Karpas-422 (cell line): ENCODE measurements around the gene CCDC78. TPM values are rescaled to one million over a fixed set of nuclear protein-coding genes. Genes with fewer than 3 reads are reported as not detected.

Source experiments
- DNase-seq: peaks from one replicate; pipeline ENCODE4 v3.0.0-alpha.2; 2015
- H2AFZ ChIP-seq: fragments of 200-600 bp; sonication (generic); 2 replicates; pipeline ENCODE4 v1.6.1; 2014; ENCODE audit warnings: antibody characterized with exemption, low read length, mixed read lengths
- H3K27ac ChIP-seq: fragments of 200-600 bp; sonication (generic); 2 replicates; pipeline ENCODE4 v1.5.1; 2014; ENCODE audit warnings: mild to moderate bottlenecking, low read length, moderate library complexity
- H3K27me3 ChIP-seq: fragments of 200-600 bp; sonication (generic); 2 replicates; pipeline ENCODE4 v1.6.1; 2014; ENCODE audit warnings: low read length, mixed read lengths
- H3K36me3 ChIP-seq: fragments of 200-600 bp; sonication (generic); 2 replicates; pipeline ENCODE4 v1.6.1; 2014; ENCODE audit warnings: low read length, mixed read lengths; ENCODE audit not compliant: insufficient read depth
- H3K4me1 ChIP-seq: fragments of 200-600 bp; sonication (generic); 2 replicates; pipeline ENCODE4 v1.6.1; 2014; ENCODE audit warnings: mild to moderate bottlenecking, low read length, mixed read lengths
- H3K4me2 ChIP-seq: fragments of 200-600 bp; sonication (generic); 2 replicates; pipeline ENCODE4 v1.6.1; 2014; ENCODE audit warnings: low read length, low read depth, mild to moderate bottlenecking; ENCODE audit not compliant: poor library complexity, severe bottlenecking
- H3K4me3 ChIP-seq: fragments of 200-600 bp; sonication (generic); 2 replicates; pipeline ENCODE4 v1.5.1; 2014; ENCODE audit warnings: mild to moderate bottlenecking, antibody characterized with exemption, low read length, mixed read lengths
- H3K79me2 ChIP-seq: fragments of 200-600 bp; sonication (generic); 2 replicates; pipeline ENCODE4 v1.6.1; 2014; ENCODE audit warnings: mild to moderate bottlenecking, low read length, mixed read lengths
- H3K9ac ChIP-seq: fragments of 200-600 bp; sonication (generic); 2 replicates; pipeline ENCODE4 v1.6.0; 2014; ENCODE audit warnings: low read length
- H3K9me2 ChIP-seq: fragments of 200-600 bp; sonication (generic), shearing (Covaris generic); replicated peaks from 2 replicates; pipeline ENCODE4 v1.6.0; 2014; ENCODE audit warnings: mild to moderate bottlenecking, low read length, moderate library complexity; ENCODE audit not compliant: insufficient read depth
- H3K9me3 ChIP-seq: fragments of 300-700, 200-600 bp; sonication (generic); 2 replicates; pipeline ENCODE4 v1.6.1; 2014; ENCODE audit warnings: low read length, mixed read lengths
- H4K20me1 ChIP-seq: fragments of 200-600 bp; sonication (generic); 2 replicates; pipeline ENCODE4 v1.6.1; 2014; ENCODE audit warnings: mild to moderate bottlenecking, antibody characterized with exemption, low read length, low read depth; ENCODE audit not compliant: insufficient read depth
- total RNA-seq: library from RNA; depleted of rRNA; stranded (reverse); fragments of >200 nt; shearing (Covaris generic); gene quantifications from 2 replicates; pipeline ENCODE4 v1.2.3, GENCODE V29; 2014; ENCODE audit warnings: low replicate concordance

Gene CCDC78
- total RNA-seq, 1 experiment from 2014 or later: 29.4 TPM

GRCh38 chr16:677316-678190 is 48.7 kb downstream of the CCDC78 start:
- no peak for DNase-seq
- Histone ChIP-seq H3K4me3 (no peak overlapping the region), H2AFZ (no peak overlapping the region), H3K9ac (no peak overlapping the region), H3K9me2 (no peaks in the 10 kb centered on the region), H3K36me3 (peaks cover 4% of the 10 kb centered on the region; the same call in 1 of the 2 replicates), H4K20me1 (peaks cover 20% of the 10 kb centered on the region), H3K27me3 (no peaks in the 10 kb centered on the region), H3K79me2 (peaks cover 20% of the 10 kb centered on the region), H3K4me2 (no peak overlapping the region), H3K9me3 (no peaks in the 10 kb centered on the region), H3K4me1 (peaks cover 21% of the 10 kb centered on the region), H3K27ac (no peak overlapping the region)

GRCh38 chr16:676913-677312 is 49.3 kb downstream of the CCDC78 start:
- no peak overlapping the region for H3K4me3 ChIP-seq
- no peaks in the 10 kb centered on the region for H3K9me3 ChIP-seq
- no peak overlapping the region for H3K4me2 ChIP-seq
- H3K4me1 ChIP-seq: peaks cover 15% of the 10 kb centered on the region
- H2AFZ ChIP-seq: no peak overlapping the region
- no peak overlapping the region for H3K27ac ChIP-seq
- H3K36me3 ChIP-seq: no peaks in the 10 kb centered on the region; the same call in 1 of the 2 replicates
- DNase-seq: no peak
- peaks cover 20% of the 10 kb centered on the region for H4K20me1 ChIP-seq
- no peaks in the 10 kb centered on the region for H3K9me2 ChIP-seq
- H3K79me2 ChIP-seq: peaks cover 13% of the 10 kb centered on the region
- no peak overlapping the region for H3K9ac ChIP-seq
- no peaks in the 10 kb centered on the region for H3K27me3 ChIP-seq

- H3K79me2 ChIP-seq: peaks cover 9% of the 10 kb centered on the region
- H4K20me1 ChIP-seq: peaks cover 16% of the 10 kb centered on the region
- no peaks in the 10 kb centered on the region for H3K27me3 ChIP-seq
- DNase-seq: no peak
- H3K9me2 ChIP-seq: no peaks in the 10 kb centered on the region
- peaks cover 12% of the 10 kb centered on the region for H3K4me1 ChIP-seq
- H2AFZ ChIP-seq: no peak overlapping the region
- no peak overlapping the region for H3K27ac ChIP-seq
- H3K36me3 ChIP-seq: no peaks in the 10 kb centered on the region; the same call in 1 of the 2 replicates
- H3K4me3 ChIP-seq: no peak overlapping the region
- no peak overlapping the region for H3K9ac ChIP-seq
- H3K9me3 ChIP-seq: no peaks in the 10 kb centered on the region
- no peak overlapping the region for H3K4me2 ChIP-seq
These were observed 49.7 kb downstream of the CCDC78 start for GRCh38 chr16:676565-676902.

GRCh38 chr16:675884-676564 is 50.2 kb downstream of the CCDC78 start:
- no peaks in the 10 kb centered on the region for H3K9me3 ChIP-seq
- no peaks in the 10 kb centered on the region for H3K9me2 ChIP-seq
- no peaks in the 10 kb centered on the region for H3K27me3 ChIP-seq
- peaks cover 3% of the 10 kb centered on the region; the same call in 1 of the 2 replicates for H3K36me3 ChIP-seq
- H3K4me1 ChIP-seq: peaks cover 7% of the 10 kb centered on the region
- H2AFZ ChIP-seq: no peak overlapping the region
- no peak overlapping the region for H3K4me3 ChIP-seq
- no peak for DNase-seq
- H3K4me2 ChIP-seq: no peak overlapping the region
- peaks cover 11% of the 10 kb centered on the region; the same call in 1 of the 2 replicates for H4K20me1 ChIP-seq
- H3K79me2 ChIP-seq: peaks cover 4% of the 10 kb centered on the region
- H3K9ac ChIP-seq: no peak overlapping the region
- H3K27ac ChIP-seq: no peak overlapping the region

GRCh38 chr16:674968-675883 is 51.0 kb downstream of the CCDC78 start, which contains the start of gene RHBDL1:
Gene RHBDL1 (plus strand): TSS chr16:675671. CDS start chr16:675791, 120 bp downstream.
- Histone ChIP-seq H3K9ac (no peak within 1 kb of the TSS), H2AFZ (no peak within 1 kb of the TSS), H3K4me1 (peaks cover 6% of the 10 kb centered on the region), H3K27ac (no peak within 1 kb of the TSS), H3K9me3 (no peaks in the 10 kb centered on the region), H3K4me3 (no peak within 1 kb of the TSS), H3K79me2 (peaks cover 1% of the 10 kb centered on the region), H3K27me3 (no peaks in the 10 kb centered on the region), H4K20me1 (peaks cover 7% of the 10 kb centered on the region; the same call in 1 of the 2 replicates), H3K9me2 (no peaks in the 10 kb centered on the region), H3K36me3 (peaks cover 5% of the 10 kb centered on the region; the same call in 1 of the 2 replicates), H3K4me2 (no peak within 1 kb of the TSS)
- no peak for DNase-seq

GRCh38 chr16:674214-674881 is 51.9 kb downstream of the CCDC78 start:
- no peaks in the 10 kb centered on the region for H3K27me3 ChIP-seq
- no peak for DNase-seq
- H3K4me2 ChIP-seq: no peak overlapping the region

GRCh38 chr16:673399-673991 is 52.7 kb downstream of the CCDC78 start:
- peaks cover 10% of the 10 kb centered on the region for H3K36me3 ChIP-seq
- no peaks in the 10 kb centered on the region for H3K27me3 ChIP-seq
- DNase-seq: no peak
- no peak overlapping the region for H3K27ac ChIP-seq
- H4K20me1 ChIP-seq: peaks cover 19% of the 10 kb centered on the region
- H2AFZ ChIP-seq: no peak overlapping the region
- H3K79me2 ChIP-seq: peaks cover 18% of the 10 kb centered on the region
- H3K4me2 ChIP-seq: no peak overlapping the region
- no peaks in the 10 kb centered on the region for H3K9me2 ChIP-seq
- H3K4me1 ChIP-seq: peaks cover 8% of the 10 kb centered on the region
- no peak overlapping the region for H3K4me3 ChIP-seq
- H3K9me3 ChIP-seq: no peaks in the 10 kb centered on the region
- H3K9ac ChIP-seq: no peak overlapping the region

More at GRCh38 chr16:674214-674881, 51.9 kb downstream of the CCDC78 start:
- no peak overlapping the region for H3K27ac ChIP-seq
- no peaks in the 10 kb centered on the region for H3K9me2 ChIP-seq
- H4K20me1 ChIP-seq: peaks cover 11% of the 10 kb centered on the region
- peaks cover 10% of the 10 kb centered on the region for H3K36me3 ChIP-seq
- H2AFZ ChIP-seq: no peak overlapping the region
- no peak overlapping the region for H3K9ac ChIP-seq
- no peak overlapping the region for H3K4me3 ChIP-seq
- peaks cover 4% of the 10 kb centered on the region for H3K4me1 ChIP-seq
- no peaks in the 10 kb centered on the region for H3K9me3 ChIP-seq
- H3K79me2 ChIP-seq: peaks cover 10% of the 10 kb centered on the region
